Pancreas (tissue), 10 donors: ENCODE measurements around the gene ZNF787. TPM values are rescaled to one million over a fixed set of nuclear protein-coding genes. Genes with fewer than 3 reads are reported as not detected.

Source experiments
- ATAC-seq, 4 donors: fragments of 200-7000 bp; cut with Tn5 transposase; one replicate each; pipeline versions ENCODE4 v1.8.0 to v1.9.1; 2020; ENCODE audit warnings: mild to moderate bottlenecking in 4 of 4, moderate library complexity in 4 of 4
- DNase-seq, 6 donors: peaks; one replicate each; pipeline ENCODE4 v3.0.0-alpha.2; 2020
- FAIRE-seq: peaks from 2 replicates; lab custom pipeline; 2012; peaks lifted over from hg19 to GRCh38; lab: Jason Lieb, UNC
- H3K27ac ChIP-seq, 4 donors: fragments of 200-600 bp; sonication (generic); 1 replicate in 3 of 4; 2 replicates in 1 of 4; pipeline versions ENCODE4 v1.5.0 to v1.8.0; 2020
- H3K27me3 ChIP-seq, 4 donors: fragments of 200-600 bp; one replicate each; pipeline ENCODE4 v1.8.0; 2021
- H3K36me3 ChIP-seq, 3 donors: fragments of 200-600 bp; sonication (generic) in 1 of 3; one replicate each; pipeline versions ENCODE4 v1.5.0 to v1.8.0; 2020 to 2021
- H3K4me1 ChIP-seq, 3 donors: fragments of 200-600 bp; one replicate each; pipeline ENCODE4 v1.8.0; 2021
- H3K4me3 ChIP-seq, 4 donors: fragments of 200-600 bp; sonication (generic) in 2 of 4; one replicate each; pipeline versions ENCODE4 v1.5.0 to v1.8.0; 2020 to 2021
- H3K9me3 ChIP-seq, 4 donors: fragments of 200-600 bp; one replicate each; pipeline ENCODE4 v1.8.0; 2021
- WGBS, 2 donors: extraction: QIAGEN DNeasy Blood & Tissue Kit; methylation state at CpG; one replicate each; pipeline ENCODE4 v1.1.7; 2013; 5-methylcytosine and 5-hydroxymethylcytosine counted together
- intact Hi-C, 3 donors: fragments of 100-400 bp; cut with DNase I; formaldehyde crosslinking; loops; one replicate each; pipeline versions ENCODE4 v1.11.1 to v1.14.2; 2022
- polyA plus RNA-seq, 2 donors: library from polyadenylated mRNA; stranded (reverse); fragments of 200-250 nt; gene quantifications; one replicate each; pipeline ENCODE4 v1.2.3, GENCODE V29; 2013
- total RNA-seq, 6 donors: library from RNA; stranded (reverse); fragmentation: NEBNext Ultra II Directional in 4 of 6; extraction: Animal tissue kit (Norgen Biotek cat#: 25700) in 4 of 6; gene quantifications; one replicate each; pipeline versions ENCODE4 v1.2.1 to v1.2.4, GENCODE V29; 2021 to 2023
- TF ChIP-seq, protein P1 (sequence below), 4 donors: fragments of 200-600 bp; sonication (generic) in 3 of 4; IDR thresholded peaks; one replicate each; pipeline versions ENCODE4 v1.5.0 to v1.8.0; 2021; ENCODE audit warnings: antibody characterized with exemption in 4 of 4
- donor health status: healthy with polysubstance abuse.
- donor health status: DM: no; HTN: no; CAD: no; lungs with moderate emphysema.
- donor health status: DM: no; HTN: no; CAD: no.
- donor health status: control.
- donor health status: control.
- donor health status: Bipolar disorder and iron deficiency.
- donor health status: DM: yes; HTN: yes; CAD: no.
- donor health status: DM: no; HTN: no; CAD: no.
- donor health status: DM: no; HTN: no; CAD: no.
- donor health status: DM: yes; HTN: yes; CAD: no.

The ZNF787 gene
- total and polyA plus RNA-seq, 8 donors = 13.6 to 41.9 (median 25.6) TPM

DNA sequence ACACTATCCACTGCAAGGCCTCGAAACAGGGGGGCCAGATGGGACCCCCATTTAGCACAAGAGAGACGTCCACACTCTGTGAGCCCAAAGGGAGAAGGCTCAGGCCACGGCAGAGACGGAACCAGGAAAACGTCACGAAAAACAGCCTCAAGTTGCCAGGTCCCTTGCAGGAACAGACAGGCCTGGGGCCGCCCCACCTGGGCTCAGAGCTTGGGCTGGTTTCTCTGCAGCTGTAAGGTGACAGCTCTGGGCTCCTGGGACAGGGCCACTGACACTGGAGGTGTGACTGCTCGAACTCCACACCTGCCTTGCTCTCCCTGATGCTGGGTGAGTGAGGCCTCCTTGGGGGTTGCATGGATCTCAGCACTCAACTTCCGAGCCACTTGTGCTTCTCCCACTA lies 3.2 kb downstream of the ZNF787 start:
- WGBS, 2 donors = 49 to 56% methylated on average over 9 of the region's 9 CpGs
- peaks cover 25 to 41% (median 28%) of the 10 kb centered on the region in 3 donors for H3K4me1 ChIP-seq
- intact Hi-C loops = no loop called here
- no peaks in the 10 kb centered on the region for H3K36me3 ChIP-seq
- no peaks in the 10 kb centered on the region for H3K9me3 ChIP-seq
- ATAC-seq = no peak
- peak in 1 of 6 donors; percentile 71 for DNase-seq
- no peak overlapping the region for H3K4me3 ChIP-seq
- TF ChIP-seq, protein P1, sequence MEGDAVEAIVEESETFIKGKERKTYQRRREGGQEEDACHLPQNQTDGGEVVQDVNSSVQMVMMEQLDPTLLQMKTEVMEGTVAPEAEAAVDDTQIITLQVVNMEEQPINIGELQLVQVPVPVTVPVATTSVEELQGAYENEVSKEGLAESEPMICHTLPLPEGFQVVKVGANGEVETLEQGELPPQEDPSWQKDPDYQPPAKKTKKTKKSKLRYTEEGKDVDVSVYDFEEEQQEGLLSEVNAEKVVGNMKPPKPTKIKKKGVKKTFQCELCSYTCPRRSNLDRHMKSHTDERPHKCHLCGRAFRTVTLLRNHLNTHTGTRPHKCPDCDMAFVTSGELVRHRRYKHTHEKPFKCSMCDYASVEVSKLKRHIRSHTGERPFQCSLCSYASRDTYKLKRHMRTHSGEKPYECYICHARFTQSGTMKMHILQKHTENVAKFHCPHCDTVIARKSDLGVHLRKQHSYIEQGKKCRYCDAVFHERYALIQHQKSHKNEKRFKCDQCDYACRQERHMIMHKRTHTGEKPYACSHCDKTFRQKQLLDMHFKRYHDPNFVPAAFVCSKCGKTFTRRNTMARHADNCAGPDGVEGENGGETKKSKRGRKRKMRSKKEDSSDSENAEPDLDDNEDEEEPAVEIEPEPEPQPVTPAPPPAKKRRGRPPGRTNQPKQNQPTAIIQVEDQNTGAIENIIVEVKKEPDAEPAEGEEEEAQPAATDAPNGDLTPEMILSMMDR (IDR thresholded peaks at IDR 0.05) = no peak
- peak overlapping the region; percentile 19 to 84 (median 28) for H3K27ac ChIP-seq
- H3K27me3 ChIP-seq = no peaks in the 10 kb centered on the region
- FAIRE-seq = no peak

DNA sequence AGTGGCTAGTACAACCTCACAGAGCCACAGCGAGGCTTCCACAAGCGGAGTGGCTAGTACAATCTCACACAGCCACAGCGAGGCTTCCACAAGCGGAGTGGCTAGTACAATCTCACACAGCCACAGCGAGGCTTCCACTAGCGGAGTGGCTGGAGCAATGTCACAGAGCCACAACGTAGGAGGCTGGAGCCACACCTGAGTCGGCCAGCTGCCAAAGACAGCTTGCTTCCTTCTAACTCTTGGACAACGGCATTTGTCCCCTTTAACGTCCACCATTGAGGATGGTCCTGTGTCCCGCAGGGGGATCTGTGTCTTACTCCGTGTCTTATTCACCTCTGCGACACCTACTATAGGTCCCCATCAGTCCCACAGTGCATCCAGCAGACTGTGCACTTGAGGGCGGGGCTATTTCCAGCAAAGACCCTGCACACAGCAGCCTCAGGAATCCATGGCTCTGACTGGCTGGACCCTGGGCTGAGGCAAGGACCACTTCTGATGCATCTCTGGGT lies 3.7 kb downstream of the ZNF787 start:
- WGBS, 2 donors = 54 to 57% methylated on average over 14 of the region's 14 CpGs
- Histone ChIP-seq H3K4me3 (no peak overlapping the region), H3K27me3 (no peaks in the 10 kb centered on the region), H3K4me1 (peaks cover 28 to 45% (median 33%) of the 10 kb centered on the region in 3 donors), H3K9me3 (no peaks in the 10 kb centered on the region), H3K36me3 (no peaks in the 10 kb centered on the region), H3K27ac (peak overlapping the region in 2 of 4 donors; percentile 19 to 22)
- FAIRE-seq (no peak), ATAC-seq (no peak), DNase-seq (peak in 1 of 6 donors; percentile 61)
- TF ChIP-seq, protein P1 (IDR thresholded peaks at IDR 0.05) = no peak
- intact Hi-C loops = no loop called here

DNA sequence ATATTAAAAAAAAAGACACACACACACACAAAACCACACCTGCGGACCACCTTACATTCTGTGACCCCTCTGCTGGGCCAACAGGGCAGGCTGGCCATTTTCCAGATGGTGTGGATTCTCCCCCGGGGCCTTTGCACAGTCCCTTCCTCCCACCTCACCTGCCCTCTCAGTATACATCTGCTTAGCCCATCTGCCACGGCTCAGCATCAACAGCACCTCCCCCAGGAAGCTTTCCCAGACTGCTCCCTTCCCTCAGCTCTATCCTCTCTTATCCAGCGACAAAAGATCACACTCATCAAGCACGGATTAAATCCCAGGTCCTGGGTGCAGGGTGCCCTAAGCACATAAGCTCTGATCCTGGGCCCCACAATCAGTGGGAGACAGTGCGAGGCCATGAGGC lies 4.5 kb downstream of the ZNF787 start:
- H3K27ac ChIP-seq = no peak overlapping the region
- ATAC-seq (no peak), FAIRE-seq (no peak), DNase-seq (no peak)
- TF ChIP-seq, protein P1 (IDR thresholded peaks at IDR 0.05) = no peak
- no peaks in the 10 kb centered on the region for H3K36me3 ChIP-seq
- 81 to 82% methylated on average over 6 of the region's 6 CpGs for WGBS, 2 donors
- H3K27me3 ChIP-seq = no peaks in the 10 kb centered on the region
- H3K4me1 ChIP-seq = peaks cover 35 to 53% (median 36%) of the 10 kb centered on the region in 3 donors
- no peak overlapping the region for H3K4me3 ChIP-seq
- intact Hi-C loops = no loop called here
- H3K9me3 ChIP-seq = no peaks in the 10 kb centered on the region

GRCh38 chr19:56115490-56115889 lies 5.6 kb downstream of the ZNF787 start:
- H3K27me3 ChIP-seq = no peaks in the 10 kb centered on the region
- WGBS, 2 donors = 91 to 93% methylated on average over 21 of the region's 21 CpGs
- ATAC-seq (no peak), DNase-seq (no peak), FAIRE-seq (no peak)
- TF ChIP-seq, protein P1 (IDR thresholded peaks at IDR 0.05) = no peak
- H3K9me3 ChIP-seq = no peaks in the 10 kb centered on the region
- peaks cover 46 to 64% (median 47%) of the 10 kb centered on the region in 3 donors for H3K4me1 ChIP-seq
- no peak overlapping the region for H3K4me3 ChIP-seq
- no peak overlapping the region for H3K27ac ChIP-seq
- intact Hi-C loops = no loop called here
- H3K36me3 ChIP-seq = no peaks in the 10 kb centered on the region

DNA sequence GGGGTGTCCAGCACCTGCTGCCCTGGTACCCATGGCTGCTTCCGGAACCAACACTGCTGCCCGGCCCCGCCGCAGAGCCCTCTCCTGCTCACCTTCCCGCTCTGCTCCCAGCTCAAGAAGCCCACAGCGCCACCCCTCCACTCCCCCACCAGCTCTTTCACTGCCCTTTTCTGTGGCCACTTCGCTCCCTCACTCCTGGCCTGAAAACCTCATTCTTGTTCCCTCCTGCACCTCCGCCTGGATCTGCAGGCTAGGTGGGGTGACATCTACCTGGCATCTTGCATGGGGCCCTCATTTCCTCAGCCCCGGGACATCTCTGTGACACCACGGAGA lies 6.4 kb downstream of the ZNF787 start:
- 87 to 91% methylated on average over 10 of the region's 10 CpGs for WGBS, 2 donors
- intact Hi-C loops = no loop called here
- ATAC-seq = no peak
- H3K27ac ChIP-seq = peak overlapping the region in 2 of 4 donors; percentile 17 to 23
- DNase-seq = no peak
- no peaks in the 10 kb centered on the region for H3K36me3 ChIP-seq
- H3K4me1 ChIP-seq = peaks cover 51 to 70% (median 53%) of the 10 kb centered on the region in 3 donors
- H3K4me3 ChIP-seq = no peak overlapping the region
- FAIRE-seq = no peak
- TF ChIP-seq, protein P1 (IDR thresholded peaks at IDR 0.05) = no peak
- H3K27me3 ChIP-seq = no peaks in the 10 kb centered on the region
- H3K9me3 ChIP-seq = no peaks in the 10 kb centered on the region
